ENCODE data around the gene ZNF630.
"Not testable (repeated sequence)": the region's sequence is repeated elsewhere in the genome, so short reads cannot be mapped to it uniquely, and the experiment has no call there.

ZNF630 gene

DNA sequence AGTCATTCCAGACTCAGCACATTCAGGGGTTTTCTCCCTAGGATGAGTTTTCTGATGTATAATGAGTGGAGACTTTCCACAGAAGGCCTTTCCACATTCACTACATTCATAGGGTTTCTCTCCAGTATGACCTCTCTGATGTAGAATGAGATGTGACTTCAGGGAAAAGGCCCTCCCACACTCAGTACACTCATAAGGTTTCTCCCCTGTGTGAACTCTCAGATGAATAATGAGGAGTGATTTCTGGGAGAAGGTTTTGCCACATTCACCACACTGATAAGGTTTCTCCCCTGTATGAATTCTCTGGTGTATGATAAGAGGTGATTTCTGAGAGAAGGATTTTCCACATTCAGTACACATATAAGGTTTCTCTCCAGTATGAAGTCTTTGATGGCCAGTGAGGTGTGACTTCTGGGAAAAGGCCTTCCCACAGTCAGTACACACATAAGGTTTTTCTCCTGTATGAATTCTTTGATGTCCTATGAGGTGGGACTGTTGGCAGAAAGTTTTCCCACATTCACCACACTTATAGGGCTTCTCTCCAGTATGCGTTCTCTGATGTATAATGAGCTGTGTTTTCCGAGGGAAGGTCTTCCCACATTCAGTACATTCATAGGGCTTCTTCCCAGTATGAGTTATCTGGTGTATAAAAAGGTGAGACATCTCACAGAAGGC lies 12.7 kb downstream of the ZNF630 start:
- TF ChIP-seq, protein P1, sequence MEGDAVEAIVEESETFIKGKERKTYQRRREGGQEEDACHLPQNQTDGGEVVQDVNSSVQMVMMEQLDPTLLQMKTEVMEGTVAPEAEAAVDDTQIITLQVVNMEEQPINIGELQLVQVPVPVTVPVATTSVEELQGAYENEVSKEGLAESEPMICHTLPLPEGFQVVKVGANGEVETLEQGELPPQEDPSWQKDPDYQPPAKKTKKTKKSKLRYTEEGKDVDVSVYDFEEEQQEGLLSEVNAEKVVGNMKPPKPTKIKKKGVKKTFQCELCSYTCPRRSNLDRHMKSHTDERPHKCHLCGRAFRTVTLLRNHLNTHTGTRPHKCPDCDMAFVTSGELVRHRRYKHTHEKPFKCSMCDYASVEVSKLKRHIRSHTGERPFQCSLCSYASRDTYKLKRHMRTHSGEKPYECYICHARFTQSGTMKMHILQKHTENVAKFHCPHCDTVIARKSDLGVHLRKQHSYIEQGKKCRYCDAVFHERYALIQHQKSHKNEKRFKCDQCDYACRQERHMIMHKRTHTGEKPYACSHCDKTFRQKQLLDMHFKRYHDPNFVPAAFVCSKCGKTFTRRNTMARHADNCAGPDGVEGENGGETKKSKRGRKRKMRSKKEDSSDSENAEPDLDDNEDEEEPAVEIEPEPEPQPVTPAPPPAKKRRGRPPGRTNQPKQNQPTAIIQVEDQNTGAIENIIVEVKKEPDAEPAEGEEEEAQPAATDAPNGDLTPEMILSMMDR (IDR thresholded peaks at IDR 0.05; ENCODE audit: low read depth, low read length) = no peak
- no peak overlapping the region for H3K4me3 ChIP-seq (ENCODE audit: low read depth, low read length)

DNA sequence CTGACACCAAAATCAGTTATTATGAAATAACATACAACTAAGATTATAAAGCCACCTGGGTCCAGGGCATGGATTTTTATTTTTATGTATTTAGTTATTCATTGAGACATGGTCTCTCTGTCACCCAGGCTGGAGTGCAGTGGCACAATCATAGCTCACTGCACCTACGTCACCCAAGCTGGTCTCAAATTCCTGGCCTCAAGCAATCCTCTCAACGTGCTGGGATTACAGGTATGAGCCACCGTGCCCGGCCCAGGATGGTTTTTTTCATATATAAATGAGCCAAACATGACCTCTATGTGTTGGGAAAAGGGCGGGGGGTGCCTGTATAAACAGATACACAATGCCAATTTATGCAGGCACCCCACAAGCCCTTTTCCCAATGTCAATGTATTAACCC lies 24.6 kb downstream of the ZNF630 start:
- no peak overlapping the region for H3K4me3 ChIP-seq (ENCODE audit: low read depth, low read length)
- TF ChIP-seq, protein P1 (IDR thresholded peaks at IDR 0.05; ENCODE audit: low read depth, low read length) = no peak

DNA sequence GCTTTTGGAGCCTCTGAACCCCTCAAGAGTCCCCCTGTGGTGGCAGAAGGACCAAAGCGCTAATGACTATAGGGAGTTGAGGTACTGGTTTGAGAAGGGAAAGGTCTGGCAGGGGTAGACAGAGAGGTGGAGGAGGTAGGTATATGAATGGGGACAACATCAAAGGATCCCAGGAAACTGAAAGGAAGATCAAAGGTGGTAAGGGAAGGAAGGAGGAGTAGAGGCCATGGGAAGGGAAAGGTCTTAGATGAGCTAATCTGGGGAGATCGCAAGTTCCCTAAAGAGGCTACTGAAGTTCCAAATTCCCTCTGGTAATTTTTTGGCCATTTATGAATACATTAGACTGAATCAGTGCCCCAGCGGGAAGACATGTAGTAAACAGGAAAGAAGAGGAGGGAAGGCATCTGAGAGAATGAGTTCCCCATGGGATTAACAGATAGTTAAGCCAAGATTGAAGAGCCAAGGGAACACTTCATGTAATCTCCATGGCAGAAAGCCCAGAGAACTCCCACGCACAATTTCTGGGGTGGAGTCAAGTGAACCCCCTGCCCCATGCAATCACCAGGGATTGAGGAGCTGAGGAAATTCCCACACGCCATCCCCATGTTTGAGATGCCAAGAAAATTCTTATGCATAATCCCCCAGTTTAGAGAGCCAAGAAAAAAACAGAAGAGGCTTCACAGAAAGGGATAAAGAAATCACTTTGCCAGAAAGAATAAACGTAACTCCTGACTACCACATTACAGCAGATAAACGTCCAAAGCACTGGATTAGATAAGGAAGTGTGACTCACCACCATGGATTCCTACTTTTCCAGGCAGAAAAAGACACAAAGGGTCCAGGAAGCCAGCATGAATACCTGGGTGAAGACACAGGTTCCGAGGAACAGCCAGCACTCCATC lies 25.8 kb downstream of the ZNF630 start:
- TF ChIP-seq, protein P1 (IDR thresholded peaks at IDR 0.05; ENCODE audit: low read depth, low read length) = no peak
- H3K4me3 ChIP-seq (ENCODE audit: low read depth, low read length) = no peak overlapping the region

DNA sequence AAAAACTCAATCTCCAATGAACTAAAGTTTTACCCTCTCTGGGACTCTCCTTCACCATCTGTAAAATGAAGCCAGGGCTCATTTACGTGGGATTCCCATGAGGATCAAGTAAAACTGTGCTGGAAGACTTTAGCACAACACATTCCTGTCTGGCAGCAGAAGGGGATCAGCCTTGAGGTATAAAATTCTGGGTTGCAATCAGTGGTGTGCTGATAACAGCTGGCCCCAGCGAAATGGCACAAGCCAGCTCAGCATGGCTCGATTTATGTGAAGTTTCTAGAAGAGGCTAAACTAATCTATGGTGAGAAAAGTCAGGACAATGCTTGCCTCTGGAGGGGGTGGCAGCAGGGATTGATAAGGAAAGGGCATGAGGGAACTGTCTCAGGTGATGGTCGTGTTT lies 28.4 kb downstream of the ZNF630 start:
- TF ChIP-seq, protein P1 (IDR thresholded peaks at IDR 0.05; ENCODE audit: low read depth, low read length) = no peak

DNA sequence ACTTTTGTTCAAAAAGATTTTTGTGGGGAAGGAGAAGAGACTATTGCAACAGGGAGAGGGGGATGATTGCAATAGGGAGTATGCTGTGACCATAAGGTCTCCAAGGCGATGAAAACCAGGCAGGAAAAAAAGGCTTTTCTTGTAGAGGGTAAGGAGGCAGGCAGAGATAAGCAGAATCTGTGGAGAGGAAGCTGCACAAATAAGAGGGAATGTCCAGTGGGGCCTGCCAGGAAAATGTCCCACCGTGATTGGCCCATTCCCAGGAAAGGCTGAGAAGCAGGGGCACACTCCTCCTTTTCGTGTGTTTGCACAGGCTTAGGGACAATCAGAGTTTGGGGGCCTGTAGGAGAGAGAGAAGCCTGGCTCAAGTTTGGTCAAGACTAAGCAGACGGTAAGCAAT lies 35.5 kb downstream of the ZNF630 start:
- no peak overlapping the region for H3K4me3 ChIP-seq (ENCODE audit: low read depth, low read length)
- TF ChIP-seq, protein P1 (IDR thresholded peaks at IDR 0.05; ENCODE audit: low read depth, low read length) = no peak

More for the DNA sequence above, 28.4 kb downstream of the ZNF630 start:
- no peak overlapping the region for H3K4me3 ChIP-seq (ENCODE audit: low read depth, low read length)

DNA sequence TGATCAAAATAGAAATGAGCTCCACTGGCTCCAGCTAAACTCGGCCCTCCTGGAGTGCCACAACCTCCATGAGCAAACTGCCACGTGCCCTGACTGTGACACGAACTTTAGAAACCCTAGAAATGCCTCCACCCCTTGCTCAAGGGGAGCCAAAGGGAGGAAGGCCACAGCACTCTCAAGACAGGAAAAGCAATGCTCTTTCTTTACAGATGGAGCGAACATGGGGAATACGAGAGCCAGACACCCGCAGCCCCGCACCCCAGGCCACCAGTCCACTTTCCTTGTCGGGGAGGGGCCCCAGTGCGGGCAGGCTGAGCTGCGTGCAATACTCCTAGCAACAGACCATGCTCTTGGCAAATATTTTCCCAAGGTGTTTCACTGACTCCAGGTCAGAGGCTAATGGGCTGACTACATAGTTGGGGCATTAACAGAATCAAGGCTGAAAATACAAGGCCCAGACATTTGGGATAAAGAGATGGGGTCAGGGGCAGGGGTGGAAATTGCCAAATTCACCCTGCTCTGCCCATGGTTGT lies 40.7 kb downstream of the ZNF630 start:
- not testable (repeated sequence) for H3K4me3 ChIP-seq (ENCODE audit: low read depth, low read length)

DNA sequence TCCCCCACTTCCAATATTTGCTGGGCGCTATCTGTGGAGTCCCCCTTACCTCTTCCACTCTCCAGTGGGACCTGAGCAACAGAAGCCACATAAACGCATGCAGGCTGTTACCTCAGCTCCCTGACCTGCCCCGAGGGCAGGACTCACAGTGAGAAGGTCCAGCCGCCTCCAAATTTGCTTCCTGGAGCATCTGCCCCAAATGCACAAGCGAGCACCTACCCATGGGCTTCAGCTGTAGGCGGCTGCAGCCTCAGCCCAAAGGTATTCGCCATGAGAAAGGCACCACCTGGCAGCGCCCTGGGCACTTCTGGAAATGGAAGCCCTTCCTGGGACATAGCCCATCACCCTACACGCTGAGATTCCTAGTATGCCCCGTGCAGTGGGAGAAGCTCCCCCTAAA lies 41.2 kb downstream of the ZNF630 start:
- TF ChIP-seq, protein P1 (IDR thresholded peaks at IDR 0.05; ENCODE audit: low read depth, low read length) = no peak
- H3K4me3 ChIP-seq (ENCODE audit: low read depth, low read length) = no peak overlapping the region
